Pancreas (tissue), 10 donors: ENCODE results near the gene NUDT8. TPM values are rescaled to one million over a fixed set of nuclear protein-coding genes. Genes with fewer than 3 reads are reported as not detected.
"Not testable (repeated sequence)": the region's sequence is repeated elsewhere in the genome, so short reads cannot be mapped to it uniquely, and the experiment has no call there.

Experiments used
- ATAC-seq, 4 donors: fragments of 200-7000 bp; cut with Tn5 transposase; one replicate each; pipeline versions ENCODE4 v1.8.0 to v1.9.1; 2020; ENCODE audit warnings: mild to moderate bottlenecking in 4 of 4, moderate library complexity in 4 of 4
- DNase-seq, 6 donors: peaks; one replicate each; pipeline ENCODE4 v3.0.0-alpha.2; 2020
- FAIRE-seq: peaks from 2 replicates; lab custom pipeline; 2012; peaks lifted over from hg19 to GRCh38; lab: Jason Lieb, UNC
- H3K27ac ChIP-seq, 4 donors: fragments of 200-600 bp; sonication (generic); 1 replicate in 3 of 4; 2 replicates in 1 of 4; pipeline versions ENCODE4 v1.5.0 to v1.8.0; 2020
- H3K27me3 ChIP-seq, 4 donors: fragments of 200-600 bp; one replicate each; pipeline ENCODE4 v1.8.0; 2021
- H3K36me3 ChIP-seq, 3 donors: fragments of 200-600 bp; sonication (generic) in 1 of 3; one replicate each; pipeline versions ENCODE4 v1.5.0 to v1.8.0; 2020 to 2021
- H3K4me1 ChIP-seq, 3 donors: fragments of 200-600 bp; one replicate each; pipeline ENCODE4 v1.8.0; 2021
- H3K4me3 ChIP-seq, 4 donors: fragments of 200-600 bp; sonication (generic) in 2 of 4; one replicate each; pipeline versions ENCODE4 v1.5.0 to v1.8.0; 2020 to 2021
- H3K9me3 ChIP-seq, 4 donors: fragments of 200-600 bp; one replicate each; pipeline ENCODE4 v1.8.0; 2021
- WGBS, 2 donors: extraction: QIAGEN DNeasy Blood & Tissue Kit; methylation state at CpG; one replicate each; pipeline ENCODE4 v1.1.7; 2013; 5-methylcytosine and 5-hydroxymethylcytosine counted together
- intact Hi-C, 3 donors: fragments of 100-400 bp; cut with DNase I; formaldehyde crosslinking; loops; one replicate each; pipeline versions ENCODE4 v1.11.1 to v1.14.2; 2022
- polyA plus RNA-seq, 2 donors: library from polyadenylated mRNA; stranded (reverse); fragments of 200-250 nt; gene quantifications; one replicate each; pipeline ENCODE4 v1.2.3, GENCODE V29; 2013
- total RNA-seq, 6 donors: library from RNA; stranded (reverse); fragmentation: NEBNext Ultra II Directional in 4 of 6; extraction: Animal tissue kit (Norgen Biotek cat#: 25700) in 4 of 6; gene quantifications; one replicate each; pipeline versions ENCODE4 v1.2.1 to v1.2.4, GENCODE V29; 2021 to 2023
- TF ChIP-seq, protein P1 (sequence below), 4 donors: fragments of 200-600 bp; sonication (generic) in 3 of 4; IDR thresholded peaks; one replicate each; pipeline versions ENCODE4 v1.5.0 to v1.8.0; 2021; ENCODE audit warnings: antibody characterized with exemption in 4 of 4
- donor health status: healthy with polysubstance abuse.
- donor health status: DM: no; HTN: no; CAD: no; lungs with moderate emphysema.
- donor health status: DM: no; HTN: no; CAD: no.
- donor health status: control.
- donor health status: control.
- donor health status: Bipolar disorder and iron deficiency.
- donor health status: DM: yes; HTN: yes; CAD: no.
- donor health status: DM: no; HTN: no; CAD: no.
- donor health status: DM: no; HTN: no; CAD: no.
- donor health status: DM: yes; HTN: yes; CAD: no.

Gene NUDT8
- total and polyA plus RNA-seq, 8 donors: 4.3 to 11.0 (median 6.3) TPM

DNA sequence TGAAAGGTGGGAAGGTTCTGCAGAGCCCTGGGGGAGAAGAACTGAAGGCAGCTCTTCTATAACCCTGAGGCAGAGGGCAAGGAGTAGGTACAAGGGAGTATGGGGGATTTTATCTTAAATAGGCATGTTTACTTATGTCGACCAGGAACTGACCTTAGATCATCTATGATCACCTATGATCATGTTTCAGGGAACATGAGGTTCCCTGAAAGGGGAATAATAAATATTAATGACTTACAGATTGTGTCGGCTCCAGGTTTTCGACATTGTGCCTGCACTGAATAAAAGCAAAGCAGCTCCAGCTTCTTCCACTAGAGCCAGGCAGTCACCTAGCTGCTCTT lies 36.2 kb downstream of the NUDT8 start:
- Histone ChIP-seq H3K9me3 (no peaks in the 10 kb centered on the region), H3K27me3 (no peaks in the 10 kb centered on the region), H3K36me3 (no peaks in the 10 kb centered on the region), H3K4me1 (no peaks in the 10 kb centered on the region), H3K27ac (no peak overlapping the region), H3K4me3 (no peak overlapping the region)
- DNase-seq (no peak), FAIRE-seq (no peak), ATAC-seq (no peak)
- TF ChIP-seq, protein P1, sequence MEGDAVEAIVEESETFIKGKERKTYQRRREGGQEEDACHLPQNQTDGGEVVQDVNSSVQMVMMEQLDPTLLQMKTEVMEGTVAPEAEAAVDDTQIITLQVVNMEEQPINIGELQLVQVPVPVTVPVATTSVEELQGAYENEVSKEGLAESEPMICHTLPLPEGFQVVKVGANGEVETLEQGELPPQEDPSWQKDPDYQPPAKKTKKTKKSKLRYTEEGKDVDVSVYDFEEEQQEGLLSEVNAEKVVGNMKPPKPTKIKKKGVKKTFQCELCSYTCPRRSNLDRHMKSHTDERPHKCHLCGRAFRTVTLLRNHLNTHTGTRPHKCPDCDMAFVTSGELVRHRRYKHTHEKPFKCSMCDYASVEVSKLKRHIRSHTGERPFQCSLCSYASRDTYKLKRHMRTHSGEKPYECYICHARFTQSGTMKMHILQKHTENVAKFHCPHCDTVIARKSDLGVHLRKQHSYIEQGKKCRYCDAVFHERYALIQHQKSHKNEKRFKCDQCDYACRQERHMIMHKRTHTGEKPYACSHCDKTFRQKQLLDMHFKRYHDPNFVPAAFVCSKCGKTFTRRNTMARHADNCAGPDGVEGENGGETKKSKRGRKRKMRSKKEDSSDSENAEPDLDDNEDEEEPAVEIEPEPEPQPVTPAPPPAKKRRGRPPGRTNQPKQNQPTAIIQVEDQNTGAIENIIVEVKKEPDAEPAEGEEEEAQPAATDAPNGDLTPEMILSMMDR (IDR thresholded peaks at IDR 0.05): no peak
- intact Hi-C loops: no loop called here
- 54 to 63% methylated on average over 3 of the region's 3 CpGs for WGBS, 2 donors

DNA sequence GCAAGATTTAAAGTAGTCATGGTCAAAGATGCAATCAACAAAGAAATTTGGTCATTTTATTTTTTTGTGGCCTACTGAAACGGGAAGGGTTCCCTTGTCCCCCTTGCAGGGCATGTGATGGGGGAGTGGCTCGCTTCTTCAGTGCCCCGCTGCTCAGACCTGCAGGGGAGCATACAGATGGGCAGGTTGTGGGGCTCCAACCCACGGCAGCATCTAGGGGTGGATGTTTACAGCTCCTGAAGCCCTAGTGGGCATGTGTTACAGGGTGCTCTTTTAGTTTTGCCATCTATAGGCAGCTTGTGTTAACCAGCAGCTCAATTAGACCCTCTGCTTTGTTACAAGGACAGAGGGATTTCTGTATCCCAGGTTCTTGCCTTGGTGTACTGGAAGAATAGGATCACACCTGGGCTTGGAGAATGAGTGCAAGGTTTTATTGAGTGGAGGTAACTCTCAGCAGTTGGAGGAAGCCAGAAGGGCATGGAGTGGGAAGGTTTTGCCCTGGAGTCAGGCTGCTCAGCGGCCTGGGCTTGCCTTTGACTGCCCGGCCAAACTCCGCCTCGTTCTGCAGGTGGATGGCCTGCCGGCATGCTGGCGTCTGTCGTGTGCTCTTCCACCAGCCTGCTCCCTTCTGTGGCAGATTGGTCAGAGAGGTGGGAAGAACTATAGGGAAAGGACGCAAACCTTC lies 36.7 kb downstream of the NUDT8 start:
- DNase-seq (no peak), FAIRE-seq (no peak), ATAC-seq (no peak)
- TF ChIP-seq, protein P1 (IDR thresholded peaks at IDR 0.05): no peak
- Histone ChIP-seq H3K9me3 (no peaks in the 10 kb centered on the region), H3K4me1 (no peaks in the 10 kb centered on the region), H3K36me3 (no peaks in the 10 kb centered on the region), H3K27ac (no peak overlapping the region), H3K27me3 (no peaks in the 10 kb centered on the region), H3K4me3 (no peak overlapping the region)
- intact Hi-C loops: no loop called here
- 72 to 73% methylated on average over 12 of the region's 12 CpGs for WGBS, 2 donors

DNA sequence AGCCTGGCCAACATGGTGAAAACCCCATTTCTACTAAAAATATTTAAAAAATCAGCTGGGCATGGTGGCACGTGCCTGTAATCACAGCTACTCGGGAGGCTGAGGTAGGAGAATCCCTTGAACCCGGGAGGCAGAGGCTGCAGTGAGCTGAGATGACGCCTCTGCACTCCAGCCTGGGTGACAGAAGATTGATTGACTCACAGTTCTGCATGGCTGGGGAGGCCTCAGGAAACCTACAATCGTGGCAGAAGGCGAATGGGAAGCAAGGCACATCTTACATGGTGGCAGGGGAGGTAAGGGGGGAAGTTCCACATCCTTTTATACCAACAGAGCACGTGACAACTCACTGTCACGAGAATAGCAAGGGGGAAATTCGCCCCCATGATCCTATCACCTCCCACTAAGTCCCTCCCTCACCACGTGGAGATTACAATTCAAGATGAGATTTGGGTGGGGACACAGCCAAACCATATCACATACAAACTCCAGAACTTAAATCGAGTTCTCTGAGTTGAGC lies 40.8 kb downstream of the NUDT8 start:
- not testable (repeated sequence) for DNase-seq, H3K36me3 ChIP-seq, ATAC-seq

DNA sequence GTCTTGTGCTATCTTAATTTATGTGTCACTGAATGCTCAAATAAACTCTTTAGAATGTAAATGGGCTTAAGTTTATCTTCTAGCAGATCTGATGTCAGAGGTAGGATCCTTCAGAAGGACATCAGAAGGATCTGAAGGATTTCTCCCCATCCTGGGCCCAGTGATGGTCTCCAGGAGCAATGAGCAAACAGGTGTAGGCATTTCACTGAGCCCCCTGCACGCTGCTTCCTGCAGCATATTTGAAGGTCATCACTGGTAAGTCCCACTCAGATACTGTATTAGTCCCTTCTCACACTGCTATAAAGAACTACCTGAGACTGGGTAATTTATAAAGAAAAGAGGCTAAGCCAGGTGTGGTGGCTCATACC lies 41.6 kb downstream of the NUDT8 start:
- H3K4me3 ChIP-seq: no peak overlapping the region
- H3K27ac ChIP-seq: no peak overlapping the region
- TF ChIP-seq, protein P1 (IDR thresholded peaks at IDR 0.05): no peak
- no peaks in the 10 kb centered on the region for H3K4me1 ChIP-seq
- FAIRE-seq (no peak), ATAC-seq (no peak), DNase-seq (no peak)
- no peaks in the 10 kb centered on the region for H3K27me3 ChIP-seq
- intact Hi-C loops: no loop called here
- H3K9me3 ChIP-seq: no peaks in the 10 kb centered on the region
- WGBS, 2 donors: 77 to 82% methylated on average over 1 of the region's 1 CpG
- H3K36me3 ChIP-seq: no peaks in the 10 kb centered on the region

More for the DNA sequence above, 40.8 kb downstream of the NUDT8 start:
- H3K27me3 ChIP-seq, intact Hi-C loops, H3K9me3 ChIP-seq, FAIRE-seq, H3K4me3 ChIP-seq, H3K4me1 ChIP-seq, H3K27ac ChIP-seq: not testable (repeated sequence)
- 79 to 83% methylated on average over 11 of the region's 11 CpGs for WGBS, 2 donors

DNA sequence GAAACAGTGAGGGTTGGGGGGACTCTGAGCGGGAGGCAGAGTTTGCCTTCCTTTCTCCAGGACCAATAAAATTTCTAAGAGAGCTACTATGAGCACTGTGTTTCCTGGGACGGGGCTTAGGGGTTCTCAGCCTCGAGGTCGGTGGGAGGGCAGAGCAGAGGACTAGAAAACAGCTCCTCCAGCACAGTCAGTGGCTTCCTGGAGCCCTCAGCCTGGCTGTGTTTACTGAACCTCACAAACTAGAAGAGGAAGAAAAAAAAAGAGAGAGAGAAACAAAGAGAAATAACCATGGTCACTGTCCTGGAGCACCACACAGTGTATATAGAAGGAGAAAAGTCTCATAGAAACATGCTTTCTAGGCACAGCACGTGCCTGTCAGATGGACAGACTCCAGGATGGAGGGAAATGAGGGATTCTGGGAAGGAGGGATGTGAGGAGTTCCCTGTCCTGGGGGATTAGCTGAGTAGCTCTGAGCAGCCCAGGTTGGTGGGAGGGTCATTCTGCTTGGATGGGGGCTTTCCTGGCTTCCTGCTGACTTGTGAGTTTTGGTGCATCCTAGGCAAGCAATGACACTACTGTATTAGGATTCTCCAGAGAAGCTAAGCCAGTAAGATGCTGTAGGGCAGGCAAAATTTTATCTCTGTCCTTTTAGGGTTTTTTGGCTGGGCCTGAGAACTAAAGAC lies 43.0 kb downstream of the NUDT8 start:
- H3K27ac ChIP-seq: no peak overlapping the region
- WGBS, 2 donors: 87 to 90% methylated on average over 5 of the region's 5 CpGs
- DNase-seq (no peak), FAIRE-seq (no peak), ATAC-seq (no peak)
- TF ChIP-seq, protein P1 (IDR thresholded peaks at IDR 0.05): no peak
- peaks cover 4 to 13% (median 10%) of the 10 kb centered on the region in 3 donors for H3K4me1 ChIP-seq
- intact Hi-C loops: no loop called here
- no peak overlapping the region for H3K4me3 ChIP-seq
- no peaks in the 10 kb centered on the region for H3K27me3 ChIP-seq
- no peaks in the 10 kb centered on the region for H3K9me3 ChIP-seq
- H3K36me3 ChIP-seq: no peaks in the 10 kb centered on the region
